Epidermal melanocyte (primary cell): ENCODE results near the gene NTN1.

Experiments
- DNase-seq: peaks from one replicate; pipeline ENCODE4 v3.0.0; 2011; ENCODE audit warnings: low spot score; ENCODE audit not compliant: insufficient read length

Gene NTN1

DNA sequence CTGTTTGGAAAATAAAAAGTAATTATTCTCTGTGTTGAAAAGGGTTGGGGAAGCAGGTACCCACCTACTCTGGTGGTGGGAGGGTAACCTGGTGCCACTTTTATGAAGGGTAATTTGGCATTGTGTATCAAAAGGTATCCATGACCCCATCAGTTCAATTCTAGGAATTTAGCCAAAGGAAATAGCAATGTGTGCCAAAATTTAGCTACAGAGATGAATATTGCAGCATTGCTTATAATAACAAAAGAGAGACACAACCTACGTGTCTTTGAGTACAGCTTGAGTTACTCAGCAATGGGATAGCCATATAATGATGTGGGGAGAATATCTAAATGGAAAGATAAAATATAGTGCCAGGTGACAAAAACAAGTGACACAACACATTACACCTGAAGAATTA lies 170.7 kb downstream of the NTN1 start:
- no peak for DNase-seq

DNA sequence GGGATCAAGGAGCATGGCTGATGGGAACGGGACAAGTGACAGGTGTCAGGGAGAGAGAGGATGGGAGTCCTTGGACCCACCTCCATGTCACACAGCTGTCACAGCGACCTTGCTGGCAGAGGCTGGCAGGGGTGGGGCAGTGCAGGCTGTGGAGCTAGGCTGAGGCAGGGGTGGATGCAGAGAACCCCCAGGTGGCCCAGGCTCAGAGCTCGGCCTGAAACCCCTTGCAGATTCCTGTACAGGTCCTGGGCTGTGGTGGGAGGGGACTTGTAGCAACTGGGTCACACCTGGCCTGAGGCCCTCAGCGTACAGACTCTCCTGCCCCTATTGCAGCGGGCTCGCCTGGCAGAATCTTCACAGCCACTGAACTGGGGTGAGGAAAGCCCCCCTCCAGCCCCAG lies 174.1 kb downstream of the NTN1 start:
- DNase-seq, result no peak

DNA sequence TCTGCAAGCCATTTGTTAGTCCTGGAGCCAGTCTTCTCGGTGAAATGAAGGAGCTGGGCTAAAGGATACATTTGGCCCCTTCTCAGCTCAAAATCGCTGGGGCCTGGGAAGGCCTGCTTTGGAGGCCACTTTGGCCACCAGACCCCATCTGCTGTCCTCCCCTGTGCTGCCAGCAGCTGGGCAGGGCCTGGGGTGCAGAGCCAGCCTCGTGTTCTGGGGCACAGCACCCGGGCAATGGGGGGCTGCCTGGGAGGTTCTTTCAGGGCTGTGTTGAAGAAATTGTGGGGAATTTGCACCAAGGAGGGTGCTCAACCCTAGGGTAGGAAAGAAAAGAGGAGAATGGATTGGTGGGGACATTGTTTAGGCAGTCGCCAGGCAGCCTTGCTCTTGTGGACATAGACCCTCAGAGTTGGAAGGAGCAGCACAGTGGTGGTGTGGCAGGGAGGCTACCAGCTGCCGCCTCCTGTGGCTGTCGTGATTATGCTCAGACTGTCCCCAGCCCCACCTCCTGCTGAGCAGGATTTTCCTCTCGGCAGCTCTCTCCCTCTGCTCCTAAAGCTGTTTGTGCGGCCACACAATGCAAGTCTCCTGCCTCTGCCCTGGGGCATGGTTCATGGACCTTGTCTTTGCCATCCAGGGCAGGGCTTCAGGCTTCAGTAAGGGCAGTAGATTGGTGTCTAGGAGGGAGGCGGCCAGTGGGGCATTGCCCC lies 174.8 kb downstream of the NTN1 start:
- DNase-seq, result no peak

DNA sequence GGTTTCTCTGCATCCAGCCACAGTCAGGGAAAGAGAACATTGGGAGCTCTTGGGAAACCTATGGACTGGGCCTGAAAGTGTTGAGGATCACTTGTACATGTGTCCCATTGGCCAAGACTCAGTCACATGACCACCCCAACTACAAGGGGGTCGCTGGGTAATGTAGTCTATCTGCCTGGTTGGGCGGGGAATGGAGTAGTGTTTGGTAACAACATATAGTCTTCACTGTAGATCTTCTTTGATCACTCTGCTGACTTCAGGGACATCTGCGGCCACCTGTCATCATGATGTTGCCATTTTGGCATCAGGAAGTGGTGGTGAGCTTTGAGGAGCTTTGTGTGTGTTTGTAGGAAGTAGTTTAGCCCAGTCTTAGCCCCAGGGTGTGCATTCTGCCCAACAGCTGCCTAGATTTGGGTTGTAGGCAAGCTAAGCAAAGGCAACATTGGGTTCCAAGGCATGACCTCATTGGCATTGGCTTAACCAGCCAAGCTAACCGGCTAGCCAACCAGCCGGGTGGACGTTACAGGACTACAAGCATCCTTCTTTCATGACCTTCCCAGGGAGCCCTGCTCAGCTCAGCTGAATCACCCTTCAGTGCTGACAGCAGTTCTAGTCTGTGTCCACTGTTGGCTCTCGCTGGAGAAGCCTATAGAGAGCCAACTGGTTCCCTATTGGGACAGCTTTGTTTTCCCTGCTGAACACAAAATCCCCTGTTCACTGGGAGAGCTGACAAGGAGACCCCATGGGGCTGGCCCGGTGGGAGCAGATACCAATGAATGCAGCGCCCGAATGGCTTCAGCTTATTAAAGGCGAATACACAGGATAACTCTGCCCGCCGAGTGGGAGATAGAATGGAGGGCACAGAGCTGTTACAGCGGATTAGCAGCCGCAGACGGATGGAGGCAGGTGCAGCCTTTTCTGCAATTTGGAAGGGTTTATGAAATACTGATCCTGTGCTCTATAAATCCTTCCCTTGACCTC lies 178.6 kb downstream of the NTN1 start:
- DNase-seq, result no peak

DNA sequence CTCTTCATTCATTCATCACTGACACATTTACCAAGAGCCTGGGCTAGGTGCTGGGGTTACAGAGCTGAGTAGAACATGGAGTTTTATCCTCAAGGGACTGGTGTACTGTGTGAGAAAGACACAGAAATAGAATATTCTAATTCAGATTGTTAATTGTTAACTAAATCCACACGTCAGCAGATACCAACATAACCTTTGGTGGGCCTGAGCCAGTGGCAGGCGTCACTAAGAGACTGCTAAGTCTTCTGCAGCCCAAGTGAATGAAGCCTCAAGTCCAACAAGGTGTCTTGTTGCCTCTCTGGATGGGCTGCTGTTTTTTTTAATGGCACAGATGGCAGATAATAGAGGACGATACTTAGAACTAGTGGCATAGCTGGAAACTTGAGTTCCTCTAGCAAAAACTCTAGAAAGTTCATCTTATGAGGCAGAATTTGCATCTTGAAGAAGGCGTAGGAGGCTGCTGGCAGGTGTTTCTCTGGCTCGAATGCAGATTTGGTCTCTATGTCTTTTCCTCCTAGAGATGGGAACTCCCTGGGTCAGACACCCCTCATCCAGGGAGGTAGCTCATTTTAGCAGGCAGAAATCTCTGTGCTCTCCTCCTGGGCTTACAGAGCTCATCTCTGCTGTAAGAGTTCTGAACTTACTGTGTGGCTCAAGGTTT lies 179.5 kb downstream of the NTN1 start:
- no peak for DNase-seq

DNA sequence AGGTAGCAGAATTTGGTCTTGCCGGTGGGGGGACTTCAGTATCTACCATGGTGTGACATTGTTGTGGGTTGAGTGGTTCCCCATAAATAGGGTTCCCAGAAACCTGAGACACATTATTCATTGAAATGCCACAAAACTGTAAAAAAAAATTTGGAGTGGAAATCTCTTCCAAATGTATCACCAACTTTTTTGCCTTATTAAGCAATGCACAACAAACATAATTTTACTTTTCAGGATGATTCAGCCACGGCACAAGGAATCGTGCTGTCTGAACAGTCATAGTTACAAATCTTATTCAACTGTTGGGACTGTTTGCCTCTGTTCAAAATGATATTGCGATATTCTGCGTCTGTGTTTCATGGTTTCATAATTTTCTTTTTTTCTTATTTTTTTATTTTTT lies 181.2 kb downstream of the NTN1 start:
- DNase-seq, result no peak

DNA sequence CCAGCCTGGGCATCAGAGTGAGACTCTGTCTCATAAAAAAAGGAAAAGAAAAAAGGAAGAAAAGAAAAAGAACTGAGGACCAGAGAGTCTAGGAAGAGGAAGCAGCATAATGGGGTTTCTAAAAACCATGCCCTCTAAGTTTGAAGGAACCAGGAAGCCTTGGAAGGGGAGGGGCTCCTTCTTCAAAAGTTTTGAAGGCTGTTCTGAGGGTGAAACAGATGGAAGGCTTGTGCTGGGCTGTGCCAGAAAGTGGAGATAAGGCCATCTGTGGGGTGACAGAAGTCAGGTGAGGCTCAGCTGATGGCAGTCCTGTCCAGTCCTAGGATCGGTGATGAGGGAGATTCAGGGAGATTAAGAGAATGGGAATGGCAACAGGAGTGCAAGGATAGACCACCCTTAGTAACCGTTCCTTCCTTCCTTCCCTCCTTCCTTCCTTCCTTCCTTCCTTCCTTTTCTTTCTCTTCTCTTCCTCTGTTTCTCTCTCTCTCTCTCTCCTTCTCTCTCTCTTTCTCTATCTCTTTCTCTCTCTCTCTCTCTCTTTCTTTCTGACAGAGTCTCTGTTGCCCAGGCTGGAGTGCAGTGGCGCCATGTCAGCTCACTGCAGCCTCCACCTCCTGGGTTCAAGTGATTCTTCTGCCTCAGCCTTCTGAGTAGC lies 182.6 kb downstream of the NTN1 start:
- no peak for DNase-seq

DNA sequence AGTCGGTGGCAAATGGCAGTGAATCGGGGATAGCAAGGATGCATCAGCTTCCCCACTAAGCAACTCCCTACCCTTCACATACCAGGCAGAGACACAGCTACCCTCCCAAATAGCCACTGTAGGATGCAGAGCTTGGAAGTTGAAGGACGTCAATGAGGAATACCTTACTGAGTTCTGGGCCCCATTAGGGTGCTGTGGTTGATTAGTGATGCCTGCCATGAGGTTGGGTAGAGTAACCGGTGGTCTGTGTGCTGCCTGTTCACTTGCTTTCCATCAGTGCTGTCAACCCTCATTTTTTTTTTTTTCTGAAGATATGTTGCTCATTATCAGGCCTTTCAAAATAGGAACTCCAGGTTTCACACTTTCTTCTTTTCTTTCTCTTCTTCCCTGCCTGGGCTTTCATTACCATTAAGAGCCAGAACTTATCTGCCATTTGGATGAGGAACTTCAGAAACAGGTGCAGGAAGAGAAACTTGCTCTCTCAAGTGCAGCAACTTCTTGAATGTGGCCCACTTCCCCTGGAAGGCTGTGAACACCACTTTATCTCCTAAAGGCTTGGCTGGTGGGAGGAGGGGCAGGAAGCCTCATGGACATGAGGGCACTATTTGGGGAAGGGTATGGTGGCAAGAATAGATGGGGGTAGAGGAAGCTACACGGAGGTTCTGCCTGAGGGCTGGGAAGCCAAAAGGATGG lies 183.5 kb downstream of the NTN1 start:
- DNase-seq, result no peak

DNA sequence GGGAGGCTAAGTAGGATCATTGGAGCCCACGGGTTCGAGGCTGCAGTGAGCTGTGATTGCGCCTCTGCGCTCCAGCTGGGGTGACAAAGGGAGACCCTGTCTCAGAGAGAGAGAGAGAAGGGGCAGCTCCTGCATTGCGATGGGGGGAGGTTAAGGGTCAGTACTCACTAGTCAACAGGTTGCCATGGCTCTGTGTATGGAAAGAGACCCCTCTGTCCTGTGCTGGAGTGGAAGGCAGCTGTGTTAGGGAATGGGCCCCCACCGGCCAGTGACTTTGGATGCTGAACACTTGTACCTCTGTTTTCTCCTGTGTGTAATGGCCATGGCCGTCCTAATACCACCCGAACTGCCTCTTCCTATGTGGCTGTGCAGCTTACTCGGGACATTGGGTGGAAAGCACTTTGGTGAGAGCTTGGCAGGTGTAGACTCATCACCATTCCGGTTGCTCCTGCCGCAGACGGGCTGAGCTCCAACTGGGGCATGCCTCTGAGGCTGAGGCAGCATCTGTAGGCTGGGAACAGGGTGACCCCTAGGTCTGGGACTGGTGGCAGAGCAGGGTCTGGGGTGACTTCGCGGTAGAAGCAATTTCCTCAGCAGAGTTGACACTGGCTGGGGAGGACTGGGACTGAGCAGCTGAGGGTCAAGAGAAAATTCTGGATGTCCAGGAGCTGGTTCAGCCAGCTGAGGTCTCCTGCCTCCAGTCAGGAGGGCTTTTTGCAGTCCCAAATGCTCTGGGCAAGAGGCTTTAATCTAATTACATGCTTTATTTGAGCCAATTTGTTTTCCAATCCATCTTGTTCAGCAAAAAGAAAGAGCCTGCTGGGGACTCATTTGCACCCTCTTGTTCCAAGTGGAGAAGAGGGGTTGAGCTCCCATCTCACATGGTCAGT lies 184.5 kb downstream of the NTN1 start:
- DNase-seq, result no peak

DNA sequence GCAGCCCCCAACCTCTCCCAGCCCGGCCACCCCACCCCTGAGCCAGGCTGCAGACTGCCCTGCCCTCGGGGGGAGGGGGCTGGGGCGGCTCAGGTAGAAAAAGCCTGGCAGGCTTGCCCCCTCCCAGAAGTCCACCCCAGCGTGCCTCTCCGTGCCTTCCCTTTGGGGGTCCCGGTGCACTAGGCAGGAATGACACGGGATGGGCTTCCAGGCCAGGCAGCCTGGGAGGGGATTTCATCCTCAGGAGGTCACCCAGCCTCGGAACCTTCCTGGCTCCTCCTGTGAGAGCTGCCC lies 185.0 kb downstream of the NTN1 start:
- DNase-seq, result no peak

DNA sequence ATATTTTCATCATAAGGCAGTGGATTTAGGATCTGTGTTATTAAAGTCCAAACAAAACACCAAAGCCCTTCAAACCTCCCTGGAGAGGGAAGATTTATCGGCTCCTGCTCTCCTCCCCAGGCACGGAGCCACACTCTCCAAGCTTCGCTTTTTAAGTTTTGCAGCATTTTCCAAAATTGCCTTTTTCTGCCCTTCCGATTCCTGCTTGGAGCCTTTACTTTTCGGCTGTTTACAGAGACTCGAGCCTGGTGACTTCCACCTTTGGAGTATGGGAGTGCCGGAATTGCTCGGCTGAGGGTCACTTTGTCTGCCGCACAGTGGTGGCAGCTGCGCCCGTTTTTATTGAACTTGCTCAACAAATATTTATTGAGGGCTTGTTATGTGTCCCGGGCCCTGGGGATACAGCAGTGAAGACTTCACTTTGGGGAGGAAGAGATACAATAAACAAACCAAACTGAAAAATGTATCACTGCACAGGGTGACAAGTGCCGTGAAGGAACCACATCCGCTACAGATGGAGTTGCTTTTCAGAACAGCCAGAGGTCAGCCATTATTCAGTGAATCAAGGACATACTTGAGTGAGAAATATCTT lies 185.5 kb downstream of the NTN1 start:
- DNase-seq, result peak; percentile 39

DNA sequence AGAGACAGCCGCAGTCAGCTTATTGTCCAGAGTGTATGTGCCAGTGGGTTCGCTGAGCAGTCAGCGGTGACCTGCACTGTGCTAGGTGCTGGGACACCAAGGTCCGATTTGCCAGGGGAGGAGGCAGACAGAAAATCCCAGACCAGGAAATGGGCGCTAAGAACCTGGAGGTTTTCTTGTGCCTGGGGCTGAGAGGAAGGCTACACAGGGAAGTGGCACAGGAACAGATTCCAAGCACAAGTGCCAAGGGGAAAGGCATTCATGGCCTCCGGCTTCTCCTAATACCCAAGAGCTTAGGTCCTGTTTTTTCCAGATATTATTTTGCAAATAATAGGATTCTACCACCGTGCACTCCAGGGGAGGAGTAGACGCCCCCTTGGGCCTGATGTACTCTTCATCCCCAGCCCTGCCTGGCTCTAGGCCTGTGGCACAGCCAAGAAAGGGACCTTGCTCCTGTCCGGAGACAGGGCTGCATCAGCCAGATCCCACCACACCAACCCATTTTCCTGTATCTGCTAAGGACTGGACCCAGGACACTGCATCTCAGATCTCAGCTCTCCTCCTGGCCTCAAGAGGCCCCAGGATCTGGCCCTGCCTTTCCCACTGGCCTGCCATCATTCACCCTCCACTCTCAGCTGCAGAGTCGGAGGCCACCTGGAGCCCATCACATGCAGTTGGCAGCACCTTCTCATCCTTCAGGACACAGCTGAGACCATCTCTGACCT lies 187.2 kb downstream of the NTN1 start:
- no peak for DNase-seq

DNA sequence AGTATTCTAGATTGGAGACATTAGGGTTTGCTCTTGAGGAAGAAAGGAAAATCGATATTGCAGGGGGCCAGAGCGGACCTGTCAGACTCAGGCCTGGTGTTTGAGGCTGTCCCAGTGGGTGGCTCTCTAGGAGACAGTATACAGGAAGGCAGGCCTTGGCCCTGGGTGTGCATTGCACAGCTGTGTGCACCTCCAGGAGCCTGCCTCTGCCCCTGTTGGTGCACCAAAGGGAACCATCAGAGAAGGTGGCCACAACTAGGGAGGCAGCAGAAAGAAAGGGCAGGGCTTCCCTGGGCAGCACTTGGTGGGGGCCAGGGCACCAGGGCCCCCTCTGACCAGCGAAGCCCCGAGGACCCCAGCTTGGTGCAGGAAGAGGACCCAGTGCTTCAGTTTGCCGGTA lies 188.0 kb downstream of the NTN1 start:
- no peak for DNase-seq

DNA sequence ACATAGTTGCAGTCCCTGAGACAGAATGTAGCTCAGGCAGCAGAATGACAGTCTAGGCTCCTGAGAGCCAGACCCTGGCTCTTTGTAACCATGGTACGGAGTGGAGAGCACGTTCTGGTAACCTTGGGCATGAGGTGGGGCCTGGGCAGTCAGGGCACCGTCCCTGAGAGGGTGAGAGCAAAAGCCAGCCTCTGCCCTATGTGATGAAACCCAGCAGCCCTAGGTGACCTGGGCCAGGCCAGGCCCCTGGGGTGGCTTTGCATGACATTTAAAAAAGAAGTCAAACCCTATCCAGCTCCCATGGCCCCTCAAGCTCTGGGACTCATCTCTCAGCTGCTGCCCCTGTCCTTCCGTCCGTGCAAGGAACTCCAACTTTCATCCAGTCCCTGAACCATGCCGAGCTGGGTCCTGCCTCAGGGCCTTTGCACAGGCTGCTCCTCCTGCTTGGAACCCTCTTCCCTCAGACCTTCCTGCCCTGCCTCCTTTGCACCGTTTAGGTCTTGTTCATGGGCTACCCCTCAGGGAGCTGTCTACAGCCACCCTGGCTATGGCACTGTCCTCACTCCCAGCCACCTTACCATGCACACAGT lies 188.6 kb downstream of the NTN1 start:
- DNase-seq, result no peak

DNA sequence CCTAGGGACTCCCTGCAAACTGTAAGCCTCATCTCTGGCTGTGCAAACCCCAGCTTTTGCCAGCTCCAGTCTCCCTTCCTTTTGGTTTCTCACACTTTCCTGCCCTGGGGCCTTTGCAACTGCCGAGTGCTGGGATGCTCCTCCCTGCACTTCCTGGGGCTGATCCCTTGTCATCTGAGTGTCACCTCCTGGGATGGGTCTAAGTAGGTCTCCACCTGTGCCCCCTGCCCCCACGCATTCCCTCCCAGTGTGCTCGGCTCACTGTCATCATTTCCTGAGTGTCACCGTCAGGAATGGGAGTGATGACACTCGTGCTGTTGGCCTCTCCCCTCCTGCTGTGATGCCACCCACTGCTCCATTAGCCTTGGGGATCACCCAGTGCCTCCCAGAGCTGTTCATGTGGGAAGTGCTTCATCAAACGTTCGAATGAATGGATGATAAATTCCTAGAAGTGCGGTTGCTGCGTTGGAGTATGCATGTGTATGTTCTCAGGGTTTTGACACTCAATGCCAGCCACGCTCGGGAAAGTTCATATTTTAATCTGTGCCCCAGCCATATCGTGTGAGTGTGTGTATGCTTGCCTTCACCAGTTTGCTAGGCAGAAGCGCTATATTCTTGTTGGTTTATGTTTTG lies 189.9 kb downstream of the NTN1 start:
- no peak for DNase-seq

DNA sequence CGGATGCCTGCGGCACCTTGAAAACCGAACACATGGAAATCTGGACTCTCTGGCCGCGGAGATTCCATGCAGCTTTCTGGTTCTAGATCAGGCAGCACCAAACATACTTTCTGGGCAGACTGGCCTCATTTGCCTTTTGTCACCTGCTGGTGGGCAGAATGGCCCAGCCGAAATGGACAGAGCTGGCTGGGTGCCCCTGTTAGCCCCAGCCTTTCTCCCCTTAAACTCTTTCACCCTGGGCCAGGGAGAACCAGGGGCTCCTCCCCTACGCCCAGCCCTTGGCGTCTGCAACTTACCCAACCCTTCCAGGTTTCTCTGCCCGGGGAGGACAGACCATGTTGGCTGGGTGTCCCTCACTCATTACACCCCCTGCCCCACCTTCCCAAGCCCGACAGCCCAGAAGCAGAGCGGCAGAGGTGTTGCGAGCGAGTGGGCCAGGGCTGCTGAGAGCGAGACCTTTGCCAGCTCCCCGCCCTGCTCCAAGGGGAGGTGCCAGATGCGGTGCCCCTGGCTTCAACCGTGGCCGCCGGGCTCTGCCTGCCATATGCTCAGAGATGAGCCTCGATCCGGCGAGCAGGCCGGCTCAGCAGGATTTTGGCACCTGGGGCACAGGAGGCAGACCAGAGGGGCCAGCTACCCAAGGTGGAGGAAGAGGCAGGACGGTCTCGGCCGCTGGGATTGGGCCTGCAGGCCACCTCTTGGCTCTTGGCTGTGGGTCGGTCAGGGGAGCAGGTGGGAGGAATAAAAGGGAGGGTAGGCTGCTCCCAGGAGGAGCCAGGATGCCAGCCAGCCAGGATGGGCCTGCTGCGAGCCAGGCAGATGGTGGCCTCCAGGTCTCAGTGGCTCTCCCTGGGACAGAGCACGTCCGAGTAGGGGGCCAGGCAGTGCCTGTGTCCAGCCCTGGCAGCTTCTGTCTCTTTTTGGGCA lies 191.3 kb downstream of the NTN1 start:
- no peak for DNase-seq

DNA sequence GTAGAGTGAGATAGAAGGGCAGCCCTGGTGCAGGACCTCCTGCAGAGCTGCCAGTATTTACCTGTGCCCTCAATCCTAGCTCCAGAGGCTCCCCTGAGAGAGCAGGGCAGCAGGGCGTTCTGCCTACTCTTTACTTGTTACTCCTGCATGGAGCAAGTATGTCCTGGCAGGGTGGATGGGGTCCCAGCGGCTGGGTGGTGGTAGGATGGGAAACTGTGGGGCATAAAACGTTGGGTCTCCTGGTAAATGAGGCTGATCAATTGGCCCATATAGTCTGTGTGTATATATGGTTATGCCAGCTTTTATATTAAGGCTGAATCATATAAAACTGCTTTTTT lies 192.0 kb downstream of the NTN1 start:
- DNase-seq, result no peak
